ENCODE measurements around the gene ZHX3. TPM values are rescaled to one million over a fixed set of nuclear protein-coding genes. Genes with fewer than 3 reads are reported as not detected.
A peak's percentile ranks its signal among the peaks of the same experiment; 100 is the strongest.

Gene ZHX3
- total and polyA plus RNA-seq, 9 of the 15 experiments (the other 6 are each of a cell fraction or from before 2014, with no cell fraction given): 0.80 to 14.6 (median 4.9) TPM

DNA sequence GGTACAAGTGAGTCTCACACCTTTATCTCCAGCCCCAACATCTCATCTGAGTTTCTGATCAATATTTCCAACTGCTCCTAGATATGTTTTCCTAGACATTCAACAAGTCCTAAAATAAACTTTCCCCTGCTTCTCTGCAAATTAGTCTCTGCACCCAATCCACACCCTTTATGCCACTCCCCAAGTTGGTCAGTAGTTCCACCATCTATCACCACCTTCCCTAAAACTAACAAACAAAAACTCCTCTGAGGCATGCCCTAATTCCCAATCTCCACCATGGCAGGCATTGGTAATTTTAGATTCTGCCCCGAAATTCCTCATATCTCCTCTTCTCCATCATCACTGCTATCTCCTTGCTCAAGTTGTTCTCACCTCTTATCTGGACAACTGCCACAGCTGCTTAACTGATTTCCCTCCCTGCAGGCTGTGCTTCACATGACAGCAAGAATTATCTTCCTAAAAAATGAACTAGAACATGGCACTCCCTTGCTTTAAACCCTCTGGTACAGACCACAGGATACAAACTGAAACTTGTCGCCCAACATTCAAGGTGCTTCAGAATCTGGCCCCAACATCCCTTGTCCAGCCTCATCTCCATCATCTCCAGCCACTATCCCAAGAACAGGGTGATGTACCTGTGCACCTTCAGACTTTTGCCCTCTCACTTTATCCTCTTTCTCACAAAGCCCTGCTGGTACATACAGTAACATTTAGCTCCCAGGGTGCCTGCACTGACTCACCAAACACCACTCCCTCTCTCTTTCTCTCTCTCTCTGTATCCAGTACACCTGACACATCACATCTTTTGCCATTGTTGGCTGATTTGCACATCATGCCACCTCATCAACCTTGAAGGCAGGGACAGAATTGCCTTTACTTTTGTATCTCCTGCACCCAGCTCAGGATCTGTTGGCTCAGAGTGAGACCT is 55.5 kb downstream of the ZHX3 start (continued):
- no peak for TF ChIP-seq RUNX1 (IDR thresholded peaks at IDR 0.05; ENCODE audit: low read depth)
- TF ChIP-seq HNRNPUL1 (IDR thresholded peaks at IDR 0.05; ENCODE audit: low read length): no peak
- TF ChIP-seq, protein P1, sequence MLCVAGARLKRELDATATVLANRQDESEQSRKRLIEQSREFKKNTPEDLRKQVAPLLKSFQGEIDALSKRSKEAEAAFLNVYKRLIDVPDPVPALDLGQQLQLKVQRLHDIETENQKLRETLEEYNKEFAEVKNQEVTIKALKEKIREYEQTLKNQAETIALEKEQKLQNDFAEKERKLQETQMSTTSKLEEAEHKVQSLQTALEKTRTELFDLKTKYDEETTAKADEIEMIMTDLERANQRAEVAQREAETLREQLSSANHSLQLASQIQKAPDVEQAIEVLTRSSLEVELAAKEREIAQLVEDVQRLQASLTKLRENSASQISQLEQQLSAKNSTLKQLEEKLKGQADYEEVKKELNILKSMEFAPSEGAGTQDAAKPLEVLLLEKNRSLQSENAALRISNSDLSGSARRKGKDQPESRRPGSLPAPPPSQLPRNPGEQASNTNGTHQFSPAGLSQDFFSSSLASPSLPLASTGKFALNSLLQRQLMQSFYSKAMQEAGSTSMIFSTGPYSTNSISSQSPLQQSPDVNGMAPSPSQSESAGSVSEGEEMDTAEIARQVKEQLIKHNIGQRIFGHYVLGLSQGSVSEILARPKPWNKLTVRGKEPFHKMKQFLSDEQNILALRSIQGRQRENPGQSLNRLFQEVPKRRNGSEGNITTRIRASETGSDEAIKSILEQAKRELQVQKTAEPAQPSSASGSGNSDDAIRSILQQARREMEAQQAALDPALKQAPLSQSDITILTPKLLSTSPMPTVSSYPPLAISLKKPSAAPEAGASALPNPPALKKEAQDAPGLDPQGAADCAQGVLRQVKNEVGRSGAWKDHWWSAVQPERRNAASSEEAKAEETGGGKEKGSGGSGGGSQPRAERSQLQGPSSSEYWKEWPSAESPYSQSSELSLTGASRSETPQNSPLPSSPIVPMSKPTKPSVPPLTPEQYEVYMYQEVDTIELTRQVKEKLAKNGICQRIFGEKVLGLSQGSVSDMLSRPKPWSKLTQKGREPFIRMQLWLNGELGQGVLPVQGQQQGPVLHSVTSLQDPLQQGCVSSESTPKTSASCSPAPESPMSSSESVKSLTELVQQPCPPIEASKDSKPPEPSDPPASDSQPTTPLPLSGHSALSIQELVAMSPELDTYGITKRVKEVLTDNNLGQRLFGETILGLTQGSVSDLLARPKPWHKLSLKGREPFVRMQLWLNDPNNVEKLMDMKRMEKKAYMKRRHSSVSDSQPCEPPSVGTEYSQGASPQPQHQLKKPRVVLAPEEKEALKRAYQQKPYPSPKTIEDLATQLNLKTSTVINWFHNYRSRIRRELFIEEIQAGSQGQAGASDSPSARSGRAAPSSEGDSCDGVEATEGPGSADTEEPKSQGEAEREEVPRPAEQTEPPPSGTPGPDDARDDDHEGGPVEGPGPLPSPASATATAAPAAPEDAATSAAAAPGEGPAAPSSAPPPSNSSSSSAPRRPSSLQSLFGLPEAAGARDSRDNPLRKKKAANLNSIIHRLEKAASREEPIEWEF (CRISPR knock-in tag; IDR thresholded peaks at IDR 0.05): no peak
- TF ChIP-seq, protein P2, sequence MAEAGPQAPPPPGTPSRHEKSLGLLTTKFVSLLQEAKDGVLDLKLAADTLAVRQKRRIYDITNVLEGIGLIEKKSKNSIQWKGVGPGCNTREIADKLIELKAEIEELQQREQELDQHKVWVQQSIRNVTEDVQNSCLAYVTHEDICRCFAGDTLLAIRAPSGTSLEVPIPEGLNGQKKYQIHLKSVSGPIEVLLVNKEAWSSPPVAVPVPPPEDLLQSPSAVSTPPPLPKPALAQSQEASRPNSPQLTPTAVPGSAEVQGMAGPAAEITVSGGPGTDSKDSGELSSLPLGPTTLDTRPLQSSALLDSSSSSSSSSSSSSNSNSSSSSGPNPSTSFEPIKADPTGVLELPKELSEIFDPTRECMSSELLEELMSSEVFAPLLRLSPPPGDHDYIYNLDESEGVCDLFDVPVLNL (CRISPR knock-in tag; IDR thresholded peaks at IDR 0.05; ENCODE audit: low read depth): no peak
- TF ChIP-seq ZNF121 (CRISPR knock-in tag; conservative IDR thresholded peaks at IDR 0.05): no peak
- TF ChIP-seq, protein P3, sequence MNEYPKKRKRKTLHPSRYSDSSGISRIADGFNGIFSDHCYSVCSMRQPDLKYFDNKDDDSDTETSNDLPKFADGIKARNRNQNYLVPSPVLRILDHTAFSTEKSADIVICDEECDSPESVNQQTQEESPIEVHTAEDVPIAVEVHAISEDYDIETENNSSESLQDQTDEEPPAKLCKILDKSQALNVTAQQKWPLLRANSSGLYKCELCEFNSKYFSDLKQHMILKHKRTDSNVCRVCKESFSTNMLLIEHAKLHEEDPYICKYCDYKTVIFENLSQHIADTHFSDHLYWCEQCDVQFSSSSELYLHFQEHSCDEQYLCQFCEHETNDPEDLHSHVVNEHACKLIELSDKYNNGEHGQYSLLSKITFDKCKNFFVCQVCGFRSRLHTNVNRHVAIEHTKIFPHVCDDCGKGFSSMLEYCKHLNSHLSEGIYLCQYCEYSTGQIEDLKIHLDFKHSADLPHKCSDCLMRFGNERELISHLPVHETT (CRISPR knock-in tag; conservative IDR thresholded peaks at IDR 0.05 in 1 of 2, IDR thresholded peaks at IDR 0.05 in 1 of 2): peak in 1 of 2 experiments; percentile 84; a peak in 2 of 4 replicates
- no peak for TF ChIP-seq RB1 (IDR thresholded peaks at IDR 0.05; ENCODE audit: low read depth)
- TF ChIP-seq NFE2L1 (tag; IDR thresholded peaks at IDR 0.05; ENCODE audit: borderline replicate concordance, low read depth): no peak
- TF ChIP-seq, protein P4, sequence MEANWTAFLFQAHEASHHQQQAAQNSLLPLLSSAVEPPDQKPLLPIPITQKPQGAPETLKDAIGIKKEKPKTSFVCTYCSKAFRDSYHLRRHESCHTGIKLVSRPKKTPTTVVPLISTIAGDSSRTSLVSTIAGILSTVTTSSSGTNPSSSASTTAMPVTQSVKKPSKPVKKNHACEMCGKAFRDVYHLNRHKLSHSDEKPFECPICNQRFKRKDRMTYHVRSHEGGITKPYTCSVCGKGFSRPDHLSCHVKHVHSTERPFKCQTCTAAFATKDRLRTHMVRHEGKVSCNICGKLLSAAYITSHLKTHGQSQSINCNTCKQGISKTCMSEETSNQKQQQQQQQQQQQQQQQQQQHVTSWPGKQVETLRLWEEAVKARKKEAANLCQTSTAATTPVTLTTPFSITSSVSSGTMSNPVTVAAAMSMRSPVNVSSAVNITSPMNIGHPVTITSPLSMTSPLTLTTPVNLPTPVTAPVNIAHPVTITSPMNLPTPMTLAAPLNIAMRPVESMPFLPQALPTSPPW (CRISPR knock-in tag; IDR thresholded peaks at IDR 0.05): peak; percentile 63; the same call in 1 of the 2 replicates
- no peak for TF ChIP-seq NFATC3 (IDR thresholded peaks at IDR 0.05)
- TF ChIP-seq KLF10 (CRISPR knock-in tag; IDR thresholded peaks at IDR 0.05): no peak
- TF ChIP-seq KLF16 (IDR thresholded peaks at IDR 0.05): peak; percentile 96
- TF ChIP-seq, protein P5, sequence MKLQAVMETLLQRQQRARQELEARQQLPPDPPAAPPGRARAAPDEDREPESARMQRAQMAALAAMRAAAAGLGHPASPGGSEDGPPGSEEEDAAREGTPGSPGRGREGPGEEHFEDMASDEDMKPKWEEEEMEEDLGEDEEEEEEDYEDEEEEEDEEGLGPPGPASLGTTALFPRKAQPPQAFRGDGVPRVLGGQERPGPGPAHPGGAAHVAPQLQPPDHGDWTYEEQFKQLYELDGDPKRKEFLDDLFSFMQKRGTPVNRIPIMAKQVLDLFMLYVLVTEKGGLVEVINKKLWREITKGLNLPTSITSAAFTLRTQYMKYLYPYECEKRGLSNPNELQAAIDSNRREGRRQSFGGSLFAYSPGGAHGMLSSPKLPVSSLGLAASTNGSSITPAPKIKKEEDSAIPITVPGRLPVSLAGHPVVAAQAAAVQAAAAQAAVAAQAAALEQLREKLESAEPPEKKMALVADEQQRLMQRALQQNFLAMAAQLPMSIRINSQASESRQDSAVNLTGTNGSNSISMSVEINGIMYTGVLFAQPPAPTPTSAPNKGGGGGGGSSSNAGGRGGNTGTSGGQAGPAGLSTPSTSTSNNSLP (IDR thresholded peaks at IDR 0.05; ENCODE audit: borderline replicate concordance, low read depth, low read length): no peak
- TF ChIP-seq, protein P6, sequence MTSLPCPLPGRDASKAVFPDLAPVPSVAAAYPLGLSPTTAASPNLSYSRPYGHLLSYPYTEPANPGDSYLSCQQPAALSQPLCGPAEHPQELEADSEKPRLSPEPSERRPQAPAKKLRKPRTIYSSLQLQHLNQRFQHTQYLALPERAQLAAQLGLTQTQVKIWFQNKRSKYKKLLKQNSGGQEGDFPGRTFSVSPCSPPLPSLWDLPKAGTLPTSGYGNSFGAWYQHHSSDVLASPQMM (CRISPR knock-in tag; IDR thresholded peaks at IDR 0.05): no peak
